ENCODE measurements around the gene ZNF48. TPM values are rescaled to one million over a fixed set of nuclear protein-coding genes. Genes with fewer than 3 reads are reported as not detected.

ZNF48 gene
- polyA plus RNA-seq, 4 donors, result 10.1 to 15.4 (median 13.1) TPM

- no peak for DNase-seq (ENCODE audit: low read depth in 4 of 4, low spot score in 3 of 4)
Observed at GRCh38 chr16:30434852-30435251, 39.6 kb downstream of the ZNF48 start.

GRCh38 chr16:30437511-30438046, 42.4 kb downstream of the ZNF48 start:
- no peak for DNase-seq (ENCODE audit: low read depth in 4 of 4, low spot score in 3 of 4)

GRCh38 chr16:30438835-30439234, 43.6 kb downstream of the ZNF48 start:
- no peak for DNase-seq (ENCODE audit: low read depth in 4 of 4, low spot score in 3 of 4)

DNA sequence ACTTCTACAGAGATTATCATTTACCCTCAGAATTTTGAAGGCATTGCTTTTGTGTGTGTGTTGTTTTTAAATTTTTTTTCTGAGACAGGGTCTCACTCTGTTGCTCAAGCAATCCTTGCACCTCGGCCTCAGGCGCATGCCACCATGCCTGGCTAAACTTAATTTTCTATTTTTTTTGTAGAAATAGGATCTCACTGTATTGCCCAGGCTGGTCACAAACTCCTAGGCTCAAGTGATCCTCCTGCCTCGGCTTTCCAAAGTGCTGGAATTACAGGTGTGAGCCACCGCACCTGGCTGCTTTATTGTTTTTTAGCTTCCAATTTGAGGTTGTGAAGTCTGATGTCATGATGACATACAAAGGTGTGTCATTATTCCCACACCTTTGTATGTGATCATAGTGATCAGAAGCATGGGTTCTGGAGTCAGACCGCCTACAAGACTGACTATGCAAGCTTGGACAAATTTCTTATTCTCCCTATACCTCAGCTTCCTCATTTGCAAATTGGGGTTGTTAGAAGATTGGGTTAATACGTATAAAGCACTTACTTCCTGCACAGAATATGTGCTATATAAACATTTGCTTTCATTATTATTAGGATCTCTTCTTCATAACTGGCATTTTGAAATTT, 44.6 kb downstream of the ZNF48 start:
- DNase-seq (ENCODE audit: low read depth in 4 of 4, low spot score in 3 of 4), result no peak

GRCh38 chr16:30443631-30444030, 48.4 kb downstream of the ZNF48 start:
- no peak for DNase-seq (ENCODE audit: low read depth in 4 of 4, low spot score in 3 of 4)

DNA sequence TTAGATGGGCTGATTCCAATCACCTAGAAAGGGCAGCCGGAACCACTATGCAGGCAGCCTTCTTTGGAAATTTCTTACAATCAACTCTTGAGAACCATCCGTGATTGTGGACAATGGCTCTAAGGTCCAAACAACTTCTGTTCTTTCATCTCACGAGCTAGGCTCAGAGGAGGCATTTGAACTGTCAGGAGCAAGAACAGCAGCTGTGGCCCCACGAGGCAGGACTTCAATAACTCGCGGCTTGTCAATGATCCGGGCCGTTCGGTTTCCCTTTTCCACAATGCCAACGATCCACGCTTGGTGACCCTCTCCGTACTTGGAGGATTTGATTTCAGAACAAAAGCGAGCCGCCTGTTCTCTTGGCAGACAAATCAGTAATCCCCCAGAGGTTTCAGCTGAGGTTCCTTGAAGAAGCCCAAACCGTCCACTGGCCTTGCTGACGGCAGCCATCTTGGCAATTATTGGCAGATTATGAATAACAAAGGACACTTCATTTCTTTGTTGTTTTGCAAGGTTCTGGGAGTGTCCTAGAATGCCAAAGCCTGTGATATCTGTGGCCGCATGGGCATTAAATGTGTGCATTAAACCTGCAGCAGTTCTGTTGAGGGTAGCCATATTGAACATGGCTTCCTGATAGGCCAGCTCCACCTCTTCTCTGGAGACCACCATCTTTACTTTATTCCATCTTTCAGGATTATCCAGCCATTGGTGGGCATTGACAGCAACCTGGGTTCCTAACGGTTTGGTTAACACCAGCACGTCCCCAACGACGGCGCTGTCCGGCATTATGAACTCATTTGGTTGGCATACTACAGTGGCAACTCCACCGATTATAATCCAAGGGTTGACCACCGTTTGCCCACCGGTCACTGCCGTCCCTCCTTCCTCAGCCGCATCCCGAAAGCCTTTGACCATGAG, 49.3 kb downstream of the ZNF48 start:
- DNase-seq (ENCODE audit: low read depth in 4 of 4, low spot score in 3 of 4), result no peak

DNA sequence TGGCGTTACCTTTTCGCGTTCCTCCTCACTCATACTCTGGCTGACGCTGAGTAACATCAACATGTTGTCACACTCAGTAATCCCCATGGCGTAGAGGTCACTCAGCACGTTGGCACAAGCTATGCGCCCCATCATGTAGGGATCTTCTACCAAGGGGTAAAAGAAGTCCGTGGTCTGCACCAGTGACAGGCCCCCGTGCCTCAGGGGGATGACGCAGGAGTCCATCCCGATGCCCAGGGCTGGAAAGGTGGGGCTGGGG, 49.9 kb downstream of the ZNF48 start:
- no peak for DNase-seq (ENCODE audit: low read depth in 4 of 4, low spot score in 3 of 4)

- peak; percentile 94 to 96 (median 94) for DNase-seq (ENCODE audit: low read depth in 4 of 4, low spot score in 3 of 4)
Observed at GRCh38 chr16:30445408-30446202, 50.4 kb downstream of the ZNF48 start, which contains the start of gene SEPHS2. SEPHS2 (minus strand) TSS chr16:30445874; CDS start chr16:30445727, 147 bp downstream.

DNA sequence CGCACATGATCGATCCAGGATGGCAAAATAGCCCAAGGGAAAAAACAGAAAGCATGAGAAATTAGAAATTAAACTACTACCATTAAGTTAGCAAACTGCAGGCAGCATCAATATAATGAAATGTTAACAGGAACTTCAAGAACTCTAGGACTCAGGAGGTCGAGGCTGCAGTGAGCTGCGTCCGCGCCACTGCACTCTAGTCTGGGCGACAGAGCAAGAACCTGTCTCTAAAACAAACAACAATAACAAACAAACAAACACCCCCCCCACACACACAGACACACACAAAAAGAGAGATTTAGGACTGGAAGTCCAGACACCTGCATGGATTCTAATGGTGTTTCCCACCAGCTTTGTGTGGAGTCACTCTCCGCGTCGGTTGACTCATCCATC, 51.0 kb downstream of the ZNF48 start:
- DNase-seq (ENCODE audit: low read depth in 4 of 4, low spot score in 3 of 4), result no peak

DNA sequence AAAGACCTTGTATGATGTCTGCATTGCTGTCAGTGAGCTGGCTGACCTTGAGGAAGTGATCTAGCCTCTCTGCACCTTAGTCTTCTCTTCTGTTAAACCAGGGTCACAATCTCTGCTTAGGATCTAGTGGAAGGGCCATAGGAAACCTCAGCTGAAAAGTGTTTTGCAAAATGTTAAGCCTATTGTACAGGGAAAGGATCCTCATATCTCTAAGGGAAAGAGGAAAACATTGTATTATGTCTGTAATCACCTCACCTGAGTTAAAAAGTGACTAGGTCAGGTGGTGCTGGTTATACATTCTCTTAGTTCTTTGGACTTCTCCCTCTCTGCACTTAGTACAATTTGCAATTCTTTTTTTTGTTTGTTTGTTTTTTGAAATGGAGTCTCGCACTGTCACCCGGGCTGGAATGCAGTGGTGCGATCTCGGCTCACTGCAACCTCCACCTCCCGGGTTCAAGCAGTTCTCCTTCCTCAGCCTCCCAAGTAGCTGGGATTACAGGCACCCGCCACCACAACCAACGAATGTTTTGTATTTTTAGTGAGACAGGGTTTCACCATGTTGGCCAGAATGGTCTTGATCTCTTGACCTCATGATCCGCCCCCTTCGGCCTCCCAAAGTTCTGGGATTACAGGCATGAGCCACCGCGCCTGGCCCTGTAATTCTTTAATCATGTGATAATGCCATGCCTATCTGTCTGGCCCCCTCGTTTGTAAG, 52.4 kb downstream of the ZNF48 start:
- DNase-seq (ENCODE audit: low read depth in 4 of 4, low spot score in 3 of 4), result peak in 2 of 4 donors; percentile 31 to 43

- no peak for DNase-seq (ENCODE audit: low read depth in 4 of 4, low spot score in 3 of 4)
Observed at GRCh38 chr16:30449116-30449435, 53.9 kb downstream of the ZNF48 start.

Other genes starting within 250 kb of the ZNF48 start
- 10 to 100 TPM in 2 of 4 donors, 1 to 10 TPM in 2; 8.1 to 18.0 (median 12.7) TPM for gene CORO1A, start 211.8 kb upstream of the ZNF48 start, polyA plus RNA-seq (ENCODE audit: insufficient read length in 4 of 4)
- 10 to 100 TPM; 13.0 to 38.3 (median 19.8) TPM for gene BOLA2B, start 201.8 kb upstream of the ZNF48 start, polyA plus RNA-seq (ENCODE audit: insufficient read length in 4 of 4)
- 10 to 100 TPM in 3 of 4 donors, 1 to 10 TPM in 1; 8.4 to 50.3 (median 16.4) TPM for gene SLX1A, start 201.5 kb upstream of the ZNF48 start, polyA plus RNA-seq (ENCODE audit: insufficient read length in 4 of 4)
- gene SULT1A3, start 196.2 kb upstream of the ZNF48 start, polyA plus RNA-seq (ENCODE audit: insufficient read length in 4 of 4), result 10 to 100 TPM in 1 of 4 donors, 1 to 10 TPM in 3; 5.2 to 14.4 (median 8.6) TPM
- gene NPIPB13, start 146.9 kb upstream of the ZNF48 start, polyA plus RNA-seq (ENCODE audit: insufficient read length in 4 of 4), result 10 to 100 TPM in 2 of 4 donors, 1 to 10 TPM in 2; 3.5 to 18.0 (median 10.2) TPM
- gene CD2BP2, start 40.1 kb upstream of the ZNF48 start, polyA plus RNA-seq (ENCODE audit: insufficient read length in 4 of 4), result 10 to 100 TPM; 42.1 to 56.7 (median 55.7) TPM
- 10 to 100 TPM; 28.2 to 44.1 (median 34.2) TPM for gene TBC1D10B, start 24.9 kb upstream of the ZNF48 start, polyA plus RNA-seq (ENCODE audit: insufficient read length in 4 of 4)
- 1 to 10 TPM in 3 of 4 donors, not detected in 1; 1.2 to 1.4 (median 1.2) TPM for gene MYL11, start 20.6 kb upstream of the ZNF48 start, polyA plus RNA-seq (ENCODE audit: insufficient read length in 4 of 4)
- 1 to 10 TPM; 1.3 to 4.0 (median 2.1) TPM for gene SEPTIN1, start 12.9 kb upstream of the ZNF48 start, polyA plus RNA-seq (ENCODE audit: insufficient read length in 4 of 4)
- gene ZNF771, start 12.2 kb downstream of the ZNF48 start, polyA plus RNA-seq (ENCODE audit: insufficient read length in 4 of 4), result 10 to 100 TPM in 1 of 4 donors, 1 to 10 TPM in 3; 4.6 to 10.0 (median 5.2) TPM
- 10 to 100 TPM; 31.4 to 50.4 (median 41.3) TPM for gene DCTPP1, start 34.6 kb downstream of the ZNF48 start, polyA plus RNA-seq (ENCODE audit: insufficient read length in 4 of 4)
- gene SEPHS2, start 50.5 kb downstream of the ZNF48 start, polyA plus RNA-seq (ENCODE audit: insufficient read length in 4 of 4), result 10 to 100 TPM; 31.6 to 94.3 (median 89.1) TPM
- 1 to 10 TPM; 1.4 to 2.5 (median 2.1) TPM for gene ITGAL, start 77.3 kb downstream of the ZNF48 start, polyA plus RNA-seq (ENCODE audit: insufficient read length in 4 of 4)
- gene ZNF768, start 131.1 kb downstream of the ZNF48 start, polyA plus RNA-seq (ENCODE audit: insufficient read length in 4 of 4), result 10 to 100 TPM; 36.0 to 69.0 (median 50.0) TPM
- gene ZNF747, start 139.4 kb downstream of the ZNF48 start, polyA plus RNA-seq (ENCODE audit: insufficient read length in 4 of 4), result 10 to 100 TPM in 3 of 4 donors, 1 to 10 TPM in 1; 8.8 to 10.6 (median 10.5) TPM
- gene ZNF764, start 163.0 kb downstream of the ZNF48 start, polyA plus RNA-seq (ENCODE audit: insufficient read length in 4 of 4), result 10 to 100 TPM; 10.2 to 15.4 (median 11.6) TPM
- gene ZNF688, start 176.3 kb downstream of the ZNF48 start, polyA plus RNA-seq (ENCODE audit: insufficient read length in 4 of 4), result 10 to 100 TPM; 10.5 to 17.5 (median 13.3) TPM
- gene ZNF785, start 190.3 kb downstream of the ZNF48 start, polyA plus RNA-seq (ENCODE audit: insufficient read length in 4 of 4), result 10 to 100 TPM; 16.8 to 31.6 (median 19.6) TPM
- gene ZNF689, start 215.0 kb downstream of the ZNF48 start, polyA plus RNA-seq (ENCODE audit: insufficient read length in 4 of 4), result 10 to 100 TPM; 10.6 to 14.6 (median 13.2) TPM

Measured in left renal pelvis (tissue), 4 donors.